Left colon (tissue), 2 donors: Measurements from ENCODE around the gene DUOXA1. TPM values are rescaled to one million over a fixed set of nuclear protein-coding genes. Genes with fewer than 3 reads are reported as not detected.
A peak's percentile ranks its signal among the peaks of the same experiment; 100 is the strongest.
"Not testable (repeated sequence)": the region's sequence is repeated elsewhere in the genome, so short reads cannot be mapped to it uniquely, and the experiment has no call there.

ENCODE experiments used
- ATAC-seq: fragments of 200-7000 bp; cut with Tn5 transposase; one replicate; pipeline ENCODE4 v1.9.1; 2020; ENCODE audit warnings: mild to moderate bottlenecking, moderate library complexity
- DNase-seq, 2 donors: peaks; one replicate each; pipeline ENCODE4 v3.0.0-alpha.2; 2020
- intact Hi-C, 2 donors: fragments of 100-400 bp; cut with DNase I in 1 of 2; cut with micrococcal nuclease in 1 of 2; formaldehyde crosslinking; loops; one replicate each; pipeline versions ENCODE4 v1.11.2 to v1.14.0; 2022; cut with DNase I, micrococcal nuclease
- total RNA-seq, 2 donors: library from RNA; stranded (reverse); fragmentation: NEBNext Ultra II Directional; extraction: Animal tissue kit (Norgen Biotek cat#: 25700); gene quantifications; one replicate each; pipeline ENCODE4 v1.2.1, GENCODE V29; 2021
- donor health status: DM: no; HTN: no; CAD: no.
- donor health status: DM: yes; HTN: yes; CAD: no.

Gene DUOXA1
- total RNA-seq, 2 donors from 2014 or later, result 0.67 to 1.6 TPM

DNA sequence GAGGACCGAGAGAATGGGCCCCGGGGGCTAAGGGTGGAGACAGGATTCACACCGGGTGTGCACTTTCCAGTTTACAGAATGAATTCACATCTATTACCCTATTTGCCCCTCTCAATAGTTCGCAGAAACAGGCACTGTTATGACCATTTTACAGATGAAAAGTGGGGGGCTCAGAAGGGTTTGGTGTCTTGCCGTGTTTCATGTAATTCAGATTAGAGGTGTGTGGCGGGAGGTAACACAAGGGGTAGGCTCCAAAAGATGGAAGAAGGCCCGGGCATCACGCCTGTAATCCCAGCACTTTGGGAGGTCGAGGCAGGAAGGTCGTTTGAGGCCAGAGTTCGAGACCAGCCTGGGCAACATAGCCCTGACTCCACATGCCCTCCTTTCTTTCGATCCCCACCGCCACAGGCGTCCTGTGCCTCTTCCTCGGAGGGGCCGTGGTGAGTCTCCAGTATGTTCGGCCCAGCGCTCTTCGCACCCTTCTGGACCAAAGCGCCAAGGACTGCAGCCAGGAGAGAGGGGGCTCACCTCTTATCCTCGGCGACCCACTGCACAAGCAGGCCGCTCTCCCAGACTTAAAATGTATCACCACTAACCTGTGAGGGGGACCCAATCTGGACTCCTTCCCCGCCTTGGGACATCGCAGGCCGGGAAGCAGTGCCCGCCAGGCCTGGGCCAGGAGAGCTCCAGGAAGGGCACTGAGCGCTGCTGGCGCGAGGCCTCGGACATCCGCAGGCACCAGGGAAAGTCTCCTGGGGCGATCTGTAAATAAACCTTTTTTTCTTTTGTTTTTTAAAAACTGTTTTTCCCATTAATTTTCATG lies 12.2 kb downstream of the DUOXA1 start:
- DNase-seq, result no peak
- peak; percentile 4 for ATAC-seq
- intact Hi-C loops, result no loop called here

DNA sequence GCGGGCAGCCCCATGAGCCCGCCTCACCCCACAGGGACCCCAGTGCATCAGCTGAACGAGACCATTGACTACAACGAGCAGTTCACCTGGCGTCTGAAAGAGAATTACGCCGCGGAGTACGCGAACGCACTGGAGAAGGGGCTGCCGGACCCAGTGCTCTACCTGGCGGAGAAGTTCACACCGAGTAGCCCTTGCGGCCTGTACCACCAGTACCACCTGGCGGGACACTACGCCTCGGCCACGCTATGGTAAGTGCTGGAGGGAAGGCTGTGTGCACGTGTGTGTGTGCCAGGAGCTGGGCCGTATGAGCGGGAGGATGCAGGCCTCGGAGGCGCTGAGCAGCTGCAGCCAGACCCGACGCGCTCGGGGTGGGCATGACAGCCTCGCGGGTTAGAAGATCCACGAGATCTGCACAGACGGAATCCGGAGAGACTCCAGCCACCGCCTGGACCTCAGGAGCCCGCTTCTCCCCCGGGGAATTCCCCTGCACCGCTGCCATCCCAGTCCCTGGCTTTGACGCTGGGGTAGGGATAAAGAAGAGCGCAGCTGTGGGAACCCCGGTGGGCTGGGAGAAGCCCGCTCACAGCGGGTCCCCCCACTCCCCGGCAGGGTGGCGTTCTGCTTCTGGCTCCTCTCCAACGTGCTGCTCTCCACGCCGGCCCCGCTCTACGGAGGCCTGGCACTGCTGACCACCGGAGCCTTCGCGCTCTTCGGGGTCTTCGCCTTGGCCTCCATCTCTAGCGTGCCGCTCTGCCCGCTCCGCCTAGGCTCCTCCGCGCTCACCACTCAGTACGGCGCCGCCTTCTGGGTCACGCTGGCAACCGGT lies 13.0 kb downstream of the DUOXA1 start:
- intact Hi-C loops, result no loop called here
- ATAC-seq (no peak), DNase-seq (no peak)

DNA sequence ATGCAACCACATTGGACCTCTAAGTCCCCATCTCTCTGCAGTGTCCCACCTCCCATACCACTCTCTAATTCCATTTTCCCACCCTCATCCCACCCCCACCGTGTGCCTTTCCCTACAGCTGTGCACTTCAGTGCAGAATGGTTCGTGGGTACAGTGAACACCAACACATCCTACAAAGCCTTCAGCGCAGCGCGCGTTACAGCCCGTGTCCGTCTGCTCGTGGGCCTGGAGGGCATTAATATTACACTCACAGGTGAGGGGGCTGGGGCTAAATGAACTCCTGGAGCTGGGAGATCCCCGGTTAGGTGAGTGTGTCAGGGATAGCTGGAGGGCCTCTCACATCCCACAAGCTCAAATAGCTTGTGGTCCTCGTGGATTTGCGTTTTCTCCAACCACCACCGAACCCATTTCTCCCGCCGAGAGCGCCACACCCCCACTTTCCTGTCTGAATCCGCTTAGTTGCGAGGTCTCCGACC lies 13.6 kb downstream of the DUOXA1 start:
- DNase-seq (no peak), ATAC-seq (no peak)
- intact Hi-C loops, result no loop called here

DNA sequence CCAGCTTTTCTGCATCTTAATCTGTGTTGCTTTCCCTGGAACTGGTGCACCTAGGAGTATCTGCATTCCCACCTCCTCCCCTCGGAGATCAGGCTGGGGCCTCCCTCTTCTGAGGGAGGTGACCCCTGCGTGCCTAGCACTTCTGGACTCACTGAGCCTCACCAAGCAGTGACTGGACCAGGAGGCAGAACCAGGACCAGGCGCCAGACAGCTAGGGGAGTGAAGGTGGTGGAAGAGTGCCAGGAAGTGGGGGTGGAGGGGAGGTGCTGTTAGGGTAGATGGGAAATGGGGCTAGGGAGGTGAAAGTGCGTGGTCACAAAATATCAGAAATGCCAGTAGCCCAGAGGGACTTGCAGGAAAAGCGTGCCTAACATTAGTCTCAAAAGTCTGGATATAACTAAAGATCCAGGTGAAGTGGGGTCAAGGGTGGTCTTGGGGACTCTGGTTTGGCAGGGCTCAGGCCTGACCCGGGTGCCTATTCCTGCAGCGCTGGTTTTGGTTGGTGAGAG lies 14.3 kb downstream of the DUOXA1 start:
- intact Hi-C loops, result no loop called here
- no peak for DNase-seq
- no peak for ATAC-seq

DNA sequence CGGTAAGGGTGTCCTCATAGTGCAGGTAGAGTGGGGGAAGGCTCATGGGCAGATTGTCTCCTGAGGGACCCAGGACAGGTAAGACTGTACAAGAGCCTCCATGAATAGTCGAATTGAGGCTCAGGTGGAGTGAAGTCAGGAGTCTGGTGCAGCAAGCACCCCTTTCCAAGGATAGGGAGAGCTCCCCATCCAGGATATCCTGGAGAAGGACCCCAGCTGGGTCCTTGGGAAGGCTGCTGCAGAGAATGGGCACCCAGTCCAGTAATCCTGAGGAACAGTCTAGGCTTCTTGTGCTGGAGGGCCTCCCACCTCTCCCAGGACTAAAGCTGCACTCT lies 15.0 kb downstream of the DUOXA1 start:
- no peak for DNase-seq
- no peak for ATAC-seq
- intact Hi-C loops, result no loop called here

DNA sequence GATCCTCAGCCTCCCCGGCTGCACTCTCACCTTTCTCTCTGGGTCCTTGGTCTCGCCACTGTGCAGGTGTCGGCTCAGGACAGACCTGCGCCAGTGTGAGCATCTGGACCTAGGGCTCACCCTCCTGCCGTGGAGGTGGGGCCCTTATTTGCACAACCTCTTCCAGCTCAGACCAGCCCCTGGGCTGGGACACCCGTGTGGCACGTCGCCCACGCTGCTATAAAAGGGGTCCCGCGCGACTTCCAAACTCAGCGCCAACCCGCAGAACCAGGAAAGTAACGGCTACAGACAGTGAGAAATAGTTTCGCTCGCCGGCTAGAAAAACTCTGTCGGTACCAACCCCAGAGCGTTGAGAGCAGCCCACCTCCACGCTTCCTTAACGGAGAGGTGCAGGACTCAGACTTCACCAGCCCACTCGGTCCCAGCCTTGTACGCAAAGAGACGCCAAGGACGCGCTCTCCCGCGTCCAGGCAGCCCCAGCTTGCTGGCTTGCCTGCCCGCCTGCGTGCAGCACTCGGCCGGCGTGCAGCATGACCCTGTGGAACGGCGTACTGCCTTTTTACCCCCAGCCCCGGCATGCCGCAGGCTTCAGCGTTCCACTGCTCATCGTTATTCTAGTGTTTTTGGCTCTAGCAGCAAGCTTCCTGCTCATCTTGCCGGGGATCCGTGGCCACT lies 15.5 kb downstream of the DUOXA1 start, which contains the start of the genes DUOX2 and DUOXA2:
Gene DUOX2 (minus strand): TSS at position 97 of the 675 bp plus-strand sequence. CDS start 761 bp downstream, outside the sequence.
Gene DUOXA2 (plus strand): TSS at position 251 of the 675 bp plus-strand sequence. CDS start 280 bp downstream, at position 531.
- peak; percentile 31 for ATAC-seq
- DNase-seq, result no peak
- intact Hi-C loops, result no loop called here

DNA sequence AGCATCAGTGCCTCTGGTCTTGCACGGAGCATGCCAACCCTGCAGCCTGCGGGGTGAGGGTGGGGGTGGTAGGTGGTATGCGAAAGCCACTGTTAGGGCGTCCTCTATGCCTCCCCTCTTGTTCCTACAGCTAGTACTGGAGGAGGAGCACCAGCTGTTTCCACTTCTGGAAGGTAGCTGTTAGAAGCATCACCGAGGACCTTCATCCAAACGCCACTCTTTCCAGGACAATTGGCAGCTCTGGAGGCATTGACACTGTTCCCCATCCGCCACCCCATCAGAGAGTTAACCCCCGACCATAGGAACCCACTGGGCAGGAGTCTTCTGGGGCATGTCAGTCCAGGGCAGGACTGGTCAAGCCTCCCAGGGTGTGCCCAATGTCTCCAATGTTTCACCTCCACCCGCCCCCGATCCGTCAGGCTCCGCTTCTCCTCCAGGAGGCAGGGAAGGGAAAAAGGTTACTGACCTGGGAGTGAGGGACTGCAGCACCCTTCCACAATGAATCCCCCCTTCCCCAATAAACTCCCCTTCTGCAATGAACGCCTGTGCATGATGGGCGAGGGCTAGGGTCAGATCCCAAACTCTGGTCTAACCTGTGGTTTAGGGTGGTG lies 16.2 kb downstream of the DUOXA1 start:
- DNase-seq (no peak), ATAC-seq (no peak)
- intact Hi-C loops, result no loop called here

DNA sequence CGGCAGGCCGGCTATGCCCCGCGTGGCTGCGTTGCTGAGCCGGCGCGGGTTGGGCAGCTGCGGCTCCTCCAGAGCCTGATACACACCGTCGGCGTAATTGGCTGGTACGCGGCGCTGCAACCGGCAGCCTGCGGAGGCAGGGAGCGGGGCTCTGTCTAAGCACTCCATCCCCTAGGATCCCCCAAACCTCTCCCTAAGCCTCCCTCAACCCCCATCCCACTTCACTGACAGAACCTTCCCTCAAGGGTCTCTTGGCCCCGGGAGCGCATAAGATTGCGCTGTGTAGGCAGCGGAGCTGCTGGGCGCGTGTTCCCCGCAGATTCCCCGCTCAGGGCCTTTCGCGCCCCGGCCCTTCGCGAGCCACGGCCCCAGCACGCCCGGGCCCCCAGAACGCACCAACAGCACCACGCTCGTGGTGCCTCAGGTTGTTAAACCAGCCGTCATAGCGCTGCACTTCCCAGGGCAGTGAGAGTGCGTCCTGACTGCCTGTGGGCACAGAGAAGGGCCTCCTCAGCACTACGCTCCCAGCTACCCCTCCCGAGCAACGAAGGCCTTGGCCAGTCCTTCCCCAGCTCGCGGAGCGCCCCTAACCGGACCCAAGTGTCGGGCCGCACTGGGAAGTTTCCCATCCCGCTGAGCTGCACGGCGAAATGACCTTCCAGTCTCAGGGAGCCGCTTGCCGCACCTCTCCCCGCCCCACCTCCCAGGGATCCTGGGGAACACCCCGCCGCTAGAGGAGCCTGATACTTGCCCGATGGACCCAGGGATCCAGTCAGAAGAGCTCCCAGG lies 16.9 kb downstream of the DUOXA1 start:
- peak; percentile 47 for ATAC-seq
- DNase-seq, result no peak
- intact Hi-C loops, result no loop called here

DNA sequence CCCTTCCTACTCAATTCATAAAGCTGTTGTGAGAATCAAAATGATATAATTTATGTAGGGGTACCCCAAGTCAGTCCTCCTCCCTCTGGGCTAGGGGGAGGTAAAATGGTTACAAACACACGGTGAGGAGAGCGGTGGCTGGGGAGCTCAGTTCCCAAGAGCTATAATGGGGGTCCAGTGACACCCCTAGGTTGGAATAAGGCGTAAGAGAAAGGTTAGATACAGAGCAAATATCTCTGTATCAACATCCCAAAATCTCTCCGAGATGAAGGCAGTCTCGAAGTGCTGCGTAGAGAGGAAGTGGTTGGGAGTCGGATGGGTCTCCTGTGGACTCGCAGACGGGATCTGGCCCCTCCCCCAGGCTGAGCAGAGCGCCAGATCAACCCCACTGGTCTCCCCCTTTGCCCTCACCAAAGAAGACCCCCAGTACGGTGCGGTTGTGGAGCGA lies 17.5 kb downstream of the DUOXA1 start:
- no peak for ATAC-seq
- no peak for DNase-seq
- intact Hi-C loops, result no loop called here

DNA sequence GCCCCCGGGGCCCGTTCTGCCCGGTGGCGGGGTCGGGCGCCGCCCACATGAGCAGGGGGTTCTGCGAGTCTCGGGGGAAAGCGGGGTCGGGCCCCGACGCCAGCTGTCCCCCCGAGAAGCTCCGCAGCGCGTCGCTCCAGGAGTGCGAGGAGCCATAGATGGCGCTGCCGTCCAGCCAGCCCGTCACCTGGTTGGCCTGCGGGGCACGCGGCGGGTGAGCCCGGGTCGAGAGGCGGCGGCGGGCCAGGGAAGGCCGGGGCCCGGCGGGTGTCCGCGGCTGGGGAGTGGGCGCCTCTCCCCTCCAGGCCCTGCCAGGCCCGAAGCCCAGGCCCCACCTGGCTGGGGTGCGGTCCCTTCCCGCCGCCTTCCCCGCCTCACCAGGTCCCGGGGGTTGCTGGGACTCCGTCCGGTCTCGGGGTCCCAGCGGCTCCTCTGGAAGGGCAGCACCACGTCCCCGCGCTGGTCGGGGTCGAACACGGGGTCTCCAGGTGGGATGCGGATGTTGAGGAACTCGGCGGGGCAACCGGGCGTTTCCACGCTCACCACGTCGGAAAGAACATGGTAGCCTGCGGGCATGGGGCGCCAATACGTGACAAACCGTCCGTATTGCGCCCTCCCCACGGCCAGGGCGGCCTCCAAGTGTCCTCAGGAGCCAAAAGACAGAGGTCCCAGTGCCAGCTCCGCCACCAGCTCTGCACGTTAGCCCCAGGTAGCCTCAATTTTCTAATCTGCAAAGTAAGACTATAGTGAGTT lies 18.1 kb downstream of the DUOXA1 start:
- DNase-seq (no peak), ATAC-seq (no peak)
- intact Hi-C loops, result no loop called here

DNA sequence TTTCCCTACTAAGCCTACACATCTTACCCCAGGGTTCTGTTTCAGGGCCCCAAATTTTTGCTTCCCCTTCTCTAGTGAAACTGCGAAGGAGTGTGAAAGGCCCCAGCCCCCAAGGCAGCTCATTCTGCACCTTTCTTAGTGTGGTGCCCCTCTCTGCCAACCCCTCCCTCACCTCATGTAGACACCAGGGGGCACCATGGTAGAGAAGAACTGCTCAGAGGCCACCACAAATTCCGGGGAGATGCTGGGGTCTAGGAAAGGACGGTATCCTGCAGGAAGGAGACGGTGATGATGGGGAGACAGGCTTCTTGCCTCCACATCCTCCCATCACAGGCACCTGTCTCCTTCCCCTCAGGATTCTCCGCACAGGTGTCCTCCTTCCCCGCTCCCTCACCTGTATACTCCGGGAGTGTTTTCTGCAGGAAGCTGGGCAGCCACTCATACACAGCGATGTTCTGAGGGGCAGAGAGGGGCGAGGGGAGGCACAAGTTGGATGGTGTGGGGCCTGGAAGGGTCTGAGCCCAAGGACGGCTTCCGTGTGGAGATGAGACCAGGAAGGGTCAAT lies 19.3 kb downstream of the DUOXA1 start:
- DNase-seq (no peak), ATAC-seq (no peak)
- intact Hi-C loops, result no loop called here

DNA sequence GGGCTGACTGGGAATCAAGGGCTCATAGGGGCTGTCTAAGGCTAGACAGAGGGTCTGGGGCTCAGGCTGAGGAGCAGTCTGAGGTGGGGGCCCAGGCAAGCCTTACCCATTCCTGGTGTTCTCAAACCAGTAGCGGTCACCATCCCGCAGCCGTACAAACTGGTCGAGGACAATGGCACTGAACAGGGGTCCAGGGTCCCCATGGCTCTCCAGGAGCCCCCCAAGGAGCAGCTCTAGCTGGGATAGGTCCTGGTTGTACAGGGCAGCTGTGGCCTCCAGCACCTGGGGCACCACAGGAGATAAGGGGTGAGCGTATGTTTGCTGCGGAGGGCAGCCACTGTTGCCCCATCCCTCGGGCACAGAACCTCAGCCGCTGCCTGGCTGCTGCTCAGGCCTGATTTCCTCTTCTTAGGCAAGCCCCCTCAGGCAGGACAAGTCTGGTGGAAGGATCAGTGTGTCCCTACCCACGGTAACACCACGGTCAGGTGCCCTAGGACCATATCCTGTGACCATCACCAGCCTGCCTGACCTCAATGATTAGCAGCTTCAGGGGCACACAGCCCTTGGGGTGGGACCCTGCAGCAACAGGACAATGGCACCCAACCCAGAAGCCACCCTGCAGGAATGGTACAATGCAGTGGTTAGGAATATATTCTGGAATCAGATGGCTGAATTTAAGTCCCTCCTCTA lies 21.6 kb downstream of the DUOXA1 start:
- no peak for ATAC-seq
- intact Hi-C loops, result no loop called here
- DNase-seq, result no peak

DNA sequence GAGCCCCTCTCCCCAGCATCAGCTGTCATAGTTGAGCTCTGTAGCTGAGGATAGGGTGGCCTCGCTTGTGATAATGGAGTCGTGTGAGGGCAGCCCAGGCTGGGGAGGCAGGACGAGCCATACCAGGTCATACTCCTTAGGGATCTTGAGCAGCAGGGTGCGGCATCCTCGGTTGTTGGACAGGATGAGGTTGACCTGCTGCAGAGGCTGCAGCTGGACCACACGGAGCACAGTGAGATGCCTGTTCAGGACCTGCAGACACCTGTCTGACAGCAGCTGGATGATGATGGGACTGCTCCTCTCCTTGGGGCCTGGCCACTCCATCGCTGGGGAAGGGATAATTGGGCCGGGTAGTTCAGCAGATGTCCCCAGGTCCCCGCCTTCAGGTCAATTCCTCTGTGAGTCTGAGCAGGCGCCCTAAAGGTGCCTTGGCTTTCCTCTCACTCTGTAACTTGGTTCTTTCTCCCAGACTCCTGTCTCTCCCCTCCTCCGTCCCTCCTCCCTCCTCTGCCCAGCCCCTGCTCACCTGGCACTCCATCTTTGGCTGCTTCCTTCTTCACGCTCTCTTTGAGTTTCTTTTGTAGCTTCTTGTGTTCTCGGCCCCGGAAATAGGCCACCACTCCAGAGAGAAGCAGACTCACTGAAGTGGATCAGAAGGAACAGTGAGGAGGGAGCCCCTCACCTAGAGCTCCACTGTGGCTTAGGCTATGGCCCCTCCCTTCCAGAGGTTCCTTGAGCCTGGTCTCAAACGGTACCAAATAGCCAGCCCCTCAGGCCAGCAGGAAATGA lies 23.5 kb downstream of the DUOXA1 start:
- intact Hi-C loops, result no loop called here
- ATAC-seq (no peak), DNase-seq (peak in 1 of 2 donors; percentile 9)

DNA sequence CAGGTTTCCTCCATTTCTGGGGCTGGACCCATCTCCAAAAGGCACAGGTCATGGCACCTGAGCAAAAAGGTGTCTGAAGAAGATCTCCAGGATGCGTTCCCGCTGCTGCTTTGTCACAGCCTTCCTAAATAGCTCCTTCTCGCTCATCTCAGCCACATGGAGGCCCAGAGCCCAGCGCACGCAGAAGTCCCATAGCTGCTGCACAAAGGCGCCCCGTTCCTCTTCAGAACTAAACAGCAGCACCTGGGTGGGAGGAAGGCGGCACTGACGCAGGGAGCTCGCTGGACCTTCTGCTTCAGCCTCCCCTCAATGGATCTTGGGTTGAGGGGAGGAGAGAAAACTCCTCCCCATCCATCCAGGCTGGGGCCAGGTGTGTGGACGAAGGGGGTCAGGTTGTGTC lies 24.1 kb downstream of the DUOXA1 start:
- ATAC-seq (no peak), DNase-seq (peak in 1 of 2 donors; percentile 5)
- intact Hi-C loops, result no loop called here

DNA sequence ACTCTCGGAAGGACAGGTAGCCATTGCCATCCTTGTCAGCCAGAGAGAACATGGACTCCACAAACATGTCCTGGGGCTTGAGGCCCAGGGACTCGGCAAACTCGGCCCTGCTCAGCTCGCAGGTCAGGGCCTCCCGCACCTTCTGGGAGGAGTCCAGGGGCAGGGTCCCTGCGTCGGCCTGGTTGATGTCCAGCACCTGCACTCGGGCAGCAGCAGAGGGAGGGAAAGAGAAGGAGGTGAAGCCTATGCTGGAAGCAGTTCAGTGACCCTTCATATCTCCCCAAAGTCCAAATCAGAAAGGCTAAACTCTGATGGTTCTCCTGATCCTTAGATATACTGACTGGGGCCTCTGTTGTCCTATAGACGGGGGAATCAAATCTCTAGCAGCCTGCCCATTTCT lies 25.5 kb downstream of the DUOXA1 start:
- intact Hi-C loops, ATAC-seq, DNase-seq: not testable (repeated sequence)

DNA sequence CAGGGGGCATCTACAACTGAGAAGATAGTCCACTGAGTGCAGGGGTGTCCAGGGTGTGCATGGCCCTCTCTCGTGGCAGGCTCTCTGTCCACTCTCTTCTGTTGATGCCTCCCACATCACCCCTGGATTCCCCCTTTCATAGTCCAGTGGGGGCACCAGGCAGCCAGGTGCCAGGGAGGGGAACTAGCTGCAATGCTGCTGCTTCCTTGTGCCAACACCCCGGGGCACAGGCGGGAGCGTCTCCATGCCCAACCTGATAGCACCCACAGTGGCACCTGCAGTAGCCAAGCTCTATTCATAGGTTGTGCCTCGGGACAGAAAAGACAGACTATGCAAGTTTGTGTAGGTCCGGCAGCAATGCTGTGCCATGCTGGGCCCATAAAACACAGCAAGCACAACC lies 27.5 kb downstream of the DUOXA1 start:
- intact Hi-C loops, result no loop called here
- no peak for ATAC-seq

More for the DNA sequence above, 27.5 kb downstream of the DUOXA1 start:
- peak in 1 of 2 donors; percentile 14 for DNase-seq
